Measurements from ENCODE around the gene DNAJC5G.
"Not testable (repeated sequence)": the region's sequence is repeated elsewhere in the genome, so short reads cannot be mapped to it uniquely, and the experiment has no call there.

DNAJC5G gene

GRCh38 chr2:27280826-27281225 is 5.6 kb downstream of the DNAJC5G start:
- in situ Hi-C loops (cut with MboI; ENCODE audit: low sequenced_read_pairs) = loop anchor here (25.0 kb wide), 1 partner anchor 169 kb away; the partner anchor contains the start of genes ABHD1 and CGREF1

- in situ Hi-C loops (cut with MboI; ENCODE audit: low sequenced_read_pairs) = loop anchor here (25.0 kb wide), 1 partner anchor 169 kb away; the partner anchor contains the start of genes ABHD1 and CGREF1
These were observed 6.2 kb downstream of the DNAJC5G start for GRCh38 chr2:27281442-27281841.

GRCh38 chr2:27281855-27282559 is 6.8 kb downstream of the DNAJC5G start, which contains the start of gene TRIM54:
TSS of gene TRIM54 (plus strand) at chr2:27282429. CDS start at chr2:27282732, 303 bp downstream.
- in situ Hi-C loops (cut with MboI; ENCODE audit: low sequenced_read_pairs) = loop anchor here (25.0 kb wide), 1 partner anchor 170 kb away; the partner anchor contains the start of genes ABHD1 and CGREF1

GRCh38 chr2:27282892-27283291 is 7.7 kb downstream of the DNAJC5G start:
- in situ Hi-C loops (cut with MboI; ENCODE audit: low sequenced_read_pairs) = loop anchor here (25.0 kb wide), 1 partner anchor 171 kb away; the partner anchor contains the start of genes ABHD1 and CGREF1

GRCh38 chr2:27284996-27285395 is 9.8 kb downstream of the DNAJC5G start:
- in situ Hi-C loops (cut with MboI; ENCODE audit: low sequenced_read_pairs) = loop anchor here (25.0 kb wide), 1 partner anchor 173 kb away; the partner anchor contains the start of genes ABHD1 and CGREF1

- in situ Hi-C loops (cut with MboI; ENCODE audit: low sequenced_read_pairs) = loop anchor here (25.0 kb wide), 1 partner anchor 173 kb away; the partner anchor contains the start of genes ABHD1 and CGREF1
These were observed 10.2 kb downstream of the DNAJC5G start for GRCh38 chr2:27285481-27285880.

- in situ Hi-C loops (cut with MboI; ENCODE audit: low sequenced_read_pairs) = loop anchor here (25.0 kb wide), 1 partner anchor 176 kb away; the partner anchor contains the start of genes ABHD1 and CGREF1
These were observed 13.4 kb downstream of the DNAJC5G start for GRCh38 chr2:27288610-27289009.

- in situ Hi-C loops (cut with MboI; ENCODE audit: low sequenced_read_pairs) = loop anchor here (25.0 kb wide), 1 partner anchor 178 kb away; the partner anchor contains the start of genes ABHD1 and CGREF1
These were observed 15.3 kb downstream of the DNAJC5G start for GRCh38 chr2:27290549-27290948.

- in situ Hi-C loops (cut with MboI; ENCODE audit: low sequenced_read_pairs) = loop anchor here (25.0 kb wide), 1 partner anchor 180 kb away; the partner anchor contains the start of genes ABHD1 and CGREF1
These were observed 16.6 kb downstream of the DNAJC5G start for GRCh38 chr2:27291865-27292264.

- in situ Hi-C loops (cut with MboI; ENCODE audit: low sequenced_read_pairs) = loop anchor here (25.0 kb wide), 1 partner anchor 183 kb away; the partner anchor contains the start of genes ABHD1 and CGREF1
These were observed 19.7 kb downstream of the DNAJC5G start for GRCh38 chr2:27294928-27295327.

- in situ Hi-C loops (cut with MboI; ENCODE audit: low sequenced_read_pairs) = loop anchor here (25.0 kb wide), 1 partner anchor 184 kb away; the partner anchor contains the start of genes ABHD1 and CGREF1
These were observed 21.2 kb downstream of the DNAJC5G start for GRCh38 chr2:27296481-27296880.

GRCh38 chr2:27297195-27297594 is 22.0 kb downstream of the DNAJC5G start:
- in situ Hi-C loops (cut with MboI; ENCODE audit: low sequenced_read_pairs) = loop anchor here (25.0 kb wide), 1 partner anchor 185 kb away; the partner anchor contains the start of genes ABHD1 and CGREF1

GRCh38 chr2:27298391-27299080 is 23.3 kb downstream of the DNAJC5G start:
- in situ Hi-C loops (cut with MboI; ENCODE audit: low sequenced_read_pairs) = loop anchor here (25.0 kb wide), 1 partner anchor 186 kb away; the partner anchor contains the start of genes ABHD1 and CGREF1

- in situ Hi-C loops (cut with MboI; ENCODE audit: low sequenced_read_pairs) = not testable (repeated sequence)
These were observed 25.4 kb downstream of the DNAJC5G start for GRCh38 chr2:27300606-27301005.

- in situ Hi-C loops (cut with MboI; ENCODE audit: low sequenced_read_pairs) = no loop called here
These were observed 28.1 kb downstream of the DNAJC5G start for GRCh38 chr2:27303093-27304025.

GRCh38 chr2:27304488-27305240 is 29.4 kb downstream of the DNAJC5G start:
- in situ Hi-C loops (cut with MboI; ENCODE audit: low sequenced_read_pairs) = no loop called here

GRCh38 chr2:27305516-27305915 is 30.3 kb downstream of the DNAJC5G start:
- in situ Hi-C loops (cut with MboI; ENCODE audit: low sequenced_read_pairs) = no loop called here

- in situ Hi-C loops (cut with MboI; ENCODE audit: low sequenced_read_pairs) = no loop called here
These were observed 30.9 kb downstream of the DNAJC5G start for GRCh38 chr2:27306136-27306535.

Data from HL-60/S4 treated with retinoic acid at 250 ng/mL for 4 days and 3 days (cell line).